Measurements from ENCODE around the gene CLDN11. TPM values are rescaled to one million over a fixed set of nuclear protein-coding genes. Genes with fewer than 3 reads are reported as not detected.
A peak's percentile ranks its signal among the peaks of the same experiment; 100 is the strongest.

CLDN11 gene
- total RNA-seq, 6 experiments from 2014 or later: 0.97 to 5.0 (median 1.5) TPM

GRCh38 chr3:170437696-170438407, 19.2 kb downstream of the CLDN11 start:
- Histone ChIP-seq H3K9me3 (no peaks in the 10 kb centered on the region), H3K27me3 (no peaks in the 10 kb centered on the region), H3K36me3 (no peaks in the 10 kb centered on the region), H3K27ac (no peak overlapping the region), H3K4me1 (no peaks in the 10 kb centered on the region), H3K4me3 (no peak overlapping the region)
- WGBS (ENCODE audit: insufficient coverage, low coverage, low lambda C conversion rate, missing lambda C conversion rate): 68% methylated on average over 5 of the region's 10 CpGs
- ATAC-seq: peak in 2 of 4 donors; percentile 12 to 28
- intact Hi-C loops (cut with DNase I): no loop called here
- TF ChIP-seq POLR2A (IDR thresholded peaks at IDR 0.05): no peak
- no peak for TF ChIP-seq CTCF (IDR thresholded peaks at IDR 0.05)
- DNase-seq: no peak

- DNase-seq (no peak), ATAC-seq (no peak)
- Histone ChIP-seq H3K9me3 (no peaks in the 10 kb centered on the region), H3K27ac (no peak overlapping the region), H3K4me1 (no peaks in the 10 kb centered on the region), H3K27me3 (no peaks in the 10 kb centered on the region), H3K36me3 (no peaks in the 10 kb centered on the region), H3K4me3 (no peak overlapping the region)
- 77% methylated on average over 1 of the region's 1 CpG for WGBS (ENCODE audit: insufficient coverage, low coverage, low lambda C conversion rate, missing lambda C conversion rate)
- TF ChIP-seq CTCF (IDR thresholded peaks at IDR 0.05): no peak
- TF ChIP-seq POLR2A (IDR thresholded peaks at IDR 0.05): no peak
- intact Hi-C loops (cut with DNase I): no loop called here
These were observed 20.2 kb downstream of the CLDN11 start for GRCh38 chr3:170438836-170439235.

GRCh38 chr3:170440344-170440743, 21.7 kb downstream of the CLDN11 start:
- Histone ChIP-seq H3K4me3 (no peak overlapping the region), H3K27ac (no peak overlapping the region), H3K27me3 (no peaks in the 10 kb centered on the region), H3K4me1 (no peaks in the 10 kb centered on the region), H3K9me3 (no peaks in the 10 kb centered on the region), H3K36me3 (no peaks in the 10 kb centered on the region)
- DNase-seq (no peak), ATAC-seq (peak in 1 of 4 donors; percentile 91)
- intact Hi-C loops (cut with DNase I): no loop called here
- 88% methylated on average over 2 of the region's 2 CpGs for WGBS (ENCODE audit: insufficient coverage, low coverage, low lambda C conversion rate, missing lambda C conversion rate)
- TF ChIP-seq CTCF (IDR thresholded peaks at IDR 0.05) (no peak), POLR2A (IDR thresholded peaks at IDR 0.05) (no peak)

GRCh38 chr3:170441412-170441811, 22.7 kb downstream of the CLDN11 start:
- TF ChIP-seq POLR2A (IDR thresholded peaks at IDR 0.05): no peak
- no peak for TF ChIP-seq CTCF (IDR thresholded peaks at IDR 0.05)
- Histone ChIP-seq H3K27me3 (no peaks in the 10 kb centered on the region), H3K9me3 (no peaks in the 10 kb centered on the region), H3K27ac (no peak overlapping the region), H3K36me3 (no peaks in the 10 kb centered on the region), H3K4me1 (no peaks in the 10 kb centered on the region), H3K4me3 (no peak overlapping the region)
- ATAC-seq: no peak
- intact Hi-C loops (cut with DNase I): no loop called here
- DNase-seq: no peak
- WGBS (ENCODE audit: insufficient coverage, low coverage, low lambda C conversion rate, missing lambda C conversion rate): 75% methylated on average over 3 of the region's 4 CpGs

Measured in right lobe of liver (tissue), 6 donors.